Measurements from ENCODE around the gene SPEG.

SPEG gene

DNA sequence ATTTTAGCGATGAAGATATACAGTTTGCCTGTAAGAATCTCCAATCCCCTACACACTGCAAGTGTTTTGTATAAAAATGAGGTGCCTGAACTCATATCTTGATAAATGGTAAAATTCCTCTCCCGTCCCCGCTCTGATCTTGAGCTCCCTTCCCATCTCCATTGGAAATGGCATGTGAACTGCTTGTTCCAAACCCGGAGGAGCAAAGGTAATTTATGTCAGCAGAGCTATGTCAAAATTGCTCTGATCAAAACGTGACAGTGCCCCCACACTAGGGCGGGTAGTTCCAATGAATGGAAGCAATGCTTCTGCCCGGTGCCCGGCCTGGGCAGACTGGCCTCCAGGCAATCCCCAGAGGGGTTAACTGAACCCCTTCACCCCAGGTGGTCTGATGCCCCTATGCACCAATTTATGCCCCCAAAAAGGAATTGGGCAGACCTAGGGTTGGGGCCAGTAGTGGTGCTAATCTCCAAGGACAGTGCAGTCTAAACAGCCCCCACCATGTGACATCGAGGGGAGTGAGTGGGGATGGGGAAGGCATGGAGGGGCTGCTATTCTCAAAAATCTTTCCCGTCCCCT lies 60.4 kb downstream of the SPEG start:
- H3K4me3 ChIP-seq (ENCODE audit: control insufficient read depth, low read depth, low read length): no peak overlapping the region
- DNase-seq (ENCODE audit: low read depth): no peak
- TF ChIP-seq, protein P1, sequence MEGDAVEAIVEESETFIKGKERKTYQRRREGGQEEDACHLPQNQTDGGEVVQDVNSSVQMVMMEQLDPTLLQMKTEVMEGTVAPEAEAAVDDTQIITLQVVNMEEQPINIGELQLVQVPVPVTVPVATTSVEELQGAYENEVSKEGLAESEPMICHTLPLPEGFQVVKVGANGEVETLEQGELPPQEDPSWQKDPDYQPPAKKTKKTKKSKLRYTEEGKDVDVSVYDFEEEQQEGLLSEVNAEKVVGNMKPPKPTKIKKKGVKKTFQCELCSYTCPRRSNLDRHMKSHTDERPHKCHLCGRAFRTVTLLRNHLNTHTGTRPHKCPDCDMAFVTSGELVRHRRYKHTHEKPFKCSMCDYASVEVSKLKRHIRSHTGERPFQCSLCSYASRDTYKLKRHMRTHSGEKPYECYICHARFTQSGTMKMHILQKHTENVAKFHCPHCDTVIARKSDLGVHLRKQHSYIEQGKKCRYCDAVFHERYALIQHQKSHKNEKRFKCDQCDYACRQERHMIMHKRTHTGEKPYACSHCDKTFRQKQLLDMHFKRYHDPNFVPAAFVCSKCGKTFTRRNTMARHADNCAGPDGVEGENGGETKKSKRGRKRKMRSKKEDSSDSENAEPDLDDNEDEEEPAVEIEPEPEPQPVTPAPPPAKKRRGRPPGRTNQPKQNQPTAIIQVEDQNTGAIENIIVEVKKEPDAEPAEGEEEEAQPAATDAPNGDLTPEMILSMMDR (conservative IDR thresholded peaks at IDR 0.05; ENCODE audit: control insufficient read depth, insufficient read depth, low read depth, low read length): no peak

GRCh38 chr2:219495531-219496122 lies 61.0 kb downstream of the SPEG start:
- peak; percentile 67 for DNase-seq (ENCODE audit: low read depth)
- TF ChIP-seq, protein P1 (conservative IDR thresholded peaks at IDR 0.05; ENCODE audit: control insufficient read depth, insufficient read depth, low read depth, low read length): peak; percentile 67
- H3K4me3 ChIP-seq (ENCODE audit: control insufficient read depth, low read depth, low read length): no peak overlapping the region

DNA sequence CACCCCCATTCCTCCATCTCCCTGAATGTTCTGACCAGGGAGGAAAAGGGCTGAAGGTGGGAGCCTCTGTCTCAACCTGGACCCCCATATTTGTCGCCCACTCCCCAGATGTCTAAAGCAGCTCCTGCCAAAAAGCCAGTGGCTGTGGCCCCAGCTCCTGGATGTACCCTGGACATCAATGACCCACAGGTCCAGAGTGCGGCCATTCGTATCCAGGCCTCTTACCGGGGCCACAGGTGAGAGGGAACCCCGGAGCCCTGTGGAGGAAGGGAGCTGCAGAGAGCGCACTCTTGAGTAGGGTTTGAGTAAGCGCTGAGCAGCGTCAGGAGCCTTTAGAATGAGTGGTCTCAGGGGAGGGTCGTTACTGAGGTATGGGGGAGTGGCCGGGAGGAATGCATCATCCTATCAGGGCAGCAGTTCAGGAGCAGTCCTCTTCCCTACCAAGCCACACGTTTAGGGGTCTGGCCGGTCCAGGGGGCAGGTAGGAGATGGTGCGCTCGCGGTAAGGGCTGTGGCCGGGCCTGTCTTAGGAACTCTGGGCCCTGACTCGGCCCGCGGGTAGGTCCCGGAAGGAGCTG lies 61.7 kb downstream of the SPEG start:
- TF ChIP-seq, protein P1 (conservative IDR thresholded peaks at IDR 0.05; ENCODE audit: control insufficient read depth, insufficient read depth, low read depth, low read length): no peak
- no peak overlapping the region for H3K4me3 ChIP-seq (ENCODE audit: control insufficient read depth, low read depth, low read length)
- DNase-seq (ENCODE audit: low read depth): no peak

DNA sequence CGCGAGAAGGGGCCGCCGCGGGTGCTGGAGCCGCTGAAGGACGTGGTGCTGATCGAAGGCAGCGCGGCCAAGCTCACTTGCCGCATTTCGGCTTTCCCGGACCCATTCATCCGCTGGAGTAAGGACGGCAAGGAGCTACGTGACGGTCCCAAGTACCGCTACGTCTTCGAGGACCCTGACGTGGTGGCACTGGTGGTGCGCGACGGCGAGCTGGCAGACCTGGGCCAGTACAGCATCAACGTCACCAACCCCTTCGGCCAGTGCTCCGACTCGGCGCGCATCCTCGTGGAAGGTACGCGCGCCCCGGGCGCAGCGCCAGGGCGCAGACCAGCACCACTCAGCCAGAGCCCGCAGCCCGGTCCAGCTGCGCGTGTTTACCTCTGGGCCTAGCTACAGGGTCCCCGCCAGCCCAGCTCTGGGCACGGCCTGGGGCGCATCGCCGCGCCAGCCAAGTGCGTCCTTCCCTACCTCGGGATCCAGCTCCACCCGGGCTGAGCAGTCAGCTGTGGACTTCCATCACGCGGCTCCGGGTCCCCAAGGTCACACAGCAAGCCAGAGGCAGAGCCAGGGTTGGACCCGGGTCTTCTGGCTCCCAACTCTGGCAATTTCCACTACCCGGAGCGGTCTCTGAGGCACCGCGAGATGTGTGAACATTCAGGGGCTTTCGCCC lies 62.3 kb downstream of the SPEG start:
- TF ChIP-seq, protein P1 (conservative IDR thresholded peaks at IDR 0.05; ENCODE audit: control insufficient read depth, insufficient read depth, low read depth, low read length): no peak
- DNase-seq (ENCODE audit: low read depth): no peak
- no peak overlapping the region for H3K4me3 ChIP-seq (ENCODE audit: control insufficient read depth, low read depth, low read length)

DNA sequence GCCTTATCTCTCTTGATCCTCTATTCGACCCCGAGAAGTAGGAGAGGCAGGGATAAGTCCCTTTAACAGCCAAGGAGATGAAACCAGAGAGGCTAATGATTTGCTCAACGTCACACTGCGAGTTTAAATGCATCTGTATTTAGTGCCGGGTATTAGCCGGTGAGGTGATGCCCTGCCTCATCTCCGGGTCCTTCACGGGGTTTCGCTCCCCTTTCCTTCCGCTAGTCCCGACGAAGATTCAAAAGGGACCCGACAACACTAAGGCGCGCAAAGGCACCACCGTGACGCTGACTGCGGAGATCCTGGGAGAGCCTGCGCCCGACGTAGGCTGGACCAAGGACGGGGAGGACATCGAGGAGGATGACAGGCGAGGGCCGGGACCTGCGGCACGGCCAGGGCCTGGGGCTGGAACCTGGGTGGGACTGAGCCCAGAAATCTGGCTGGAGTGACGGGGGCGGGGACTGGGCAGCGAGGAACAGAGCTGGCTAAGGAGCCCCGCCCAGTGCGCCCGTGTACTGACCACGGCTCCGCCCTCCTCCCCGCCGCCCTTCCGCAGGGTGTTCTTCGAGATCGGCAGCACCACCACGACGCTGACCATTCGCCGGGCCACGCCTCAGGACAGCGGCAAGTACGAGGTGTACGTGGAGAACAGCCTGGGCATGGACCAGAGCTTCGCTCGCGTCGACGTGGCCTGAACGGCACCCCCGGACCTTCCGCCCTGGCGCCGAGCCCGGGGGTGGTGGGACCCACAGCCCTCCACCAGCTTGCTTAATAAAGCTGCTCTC lies 63.0 kb downstream of the SPEG start:
- H3K4me3 ChIP-seq (ENCODE audit: control insufficient read depth, low read depth, low read length): peak overlapping the region; percentile 71
- TF ChIP-seq, protein P1 (conservative IDR thresholded peaks at IDR 0.05; ENCODE audit: control insufficient read depth, insufficient read depth, low read depth, low read length): no peak
- DNase-seq (ENCODE audit: low read depth): peak; percentile 73

- TF ChIP-seq, protein P1 (conservative IDR thresholded peaks at IDR 0.05; ENCODE audit: control insufficient read depth, insufficient read depth, low read depth, low read length): no peak
- H3K4me3 ChIP-seq (ENCODE audit: control insufficient read depth, low read depth, low read length): peak within 1 kb of the TSS; percentile 71
These were observed 63.8 kb downstream of the SPEG start, which contains the start of gene GMPPA for GRCh38 chr2:219498280-219499057. Gene GMPPA (plus strand): TSS chr2:219498891. CDS start chr2:219499976, 1,085 bp downstream.

More at GRCh38 chr2:219498280-219499057, 63.8 kb downstream of the SPEG start, which contains the start of gene GMPPA:
- DNase-seq (ENCODE audit: low read depth): peak; percentile 98

Data from fibroblast of mammary gland (primary cell).